NCI-H82 (cell line): ENCODE measurements around the gene BTBD19.
"Not testable (repeated sequence)": the region's sequence is repeated elsewhere in the genome, so short reads cannot be mapped to it uniquely, and the experiment has no call there.

Experiments
- DNase-seq: peaks from one replicate; lab custom pipeline; 2025; lab: John Stamatoyannopoulos, UW

Gene BTBD19

GRCh38 chr1:44828003-44828651 lies 19.8 kb downstream of the BTBD19 start:
- DNase-seq: no peak

DNA sequence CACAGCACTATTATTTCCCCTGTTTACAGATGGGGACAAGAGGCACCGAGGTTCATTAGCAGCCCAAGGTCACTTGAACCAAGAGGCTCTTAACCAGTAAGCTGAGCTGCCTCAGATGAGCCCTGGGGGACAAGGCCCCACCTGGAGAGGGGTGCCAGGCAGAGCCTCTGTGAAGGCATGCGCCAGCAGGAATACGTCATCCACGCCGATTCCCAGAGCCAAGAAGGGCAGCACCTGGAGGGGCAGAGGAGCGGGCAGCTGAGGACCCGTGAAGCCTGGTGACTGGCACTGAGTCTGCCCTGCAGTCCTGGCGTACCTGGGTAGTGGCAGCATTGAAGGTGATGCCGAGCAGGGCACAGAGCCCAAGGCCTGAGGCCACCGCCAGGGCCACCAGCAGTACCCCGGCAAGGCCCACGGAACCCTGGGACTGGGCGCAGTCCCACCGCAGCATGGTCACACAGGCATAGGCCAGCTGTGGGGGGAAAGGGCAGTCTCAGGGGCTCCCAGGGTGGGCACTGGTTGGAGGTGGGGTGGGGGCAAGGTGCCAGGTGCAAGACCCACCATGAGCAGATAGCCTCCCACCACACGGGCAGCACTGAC lies 20.6 kb downstream of the BTBD19 start:
- DNase-seq: no peak

- no peak for DNase-seq
Observed at GRCh38 chr1:44829506-44830384, 21.4 kb downstream of the BTBD19 start.

GRCh38 chr1:44830900-44831304 lies 22.6 kb downstream of the BTBD19 start:
- DNase-seq: peak; percentile 30

DNA sequence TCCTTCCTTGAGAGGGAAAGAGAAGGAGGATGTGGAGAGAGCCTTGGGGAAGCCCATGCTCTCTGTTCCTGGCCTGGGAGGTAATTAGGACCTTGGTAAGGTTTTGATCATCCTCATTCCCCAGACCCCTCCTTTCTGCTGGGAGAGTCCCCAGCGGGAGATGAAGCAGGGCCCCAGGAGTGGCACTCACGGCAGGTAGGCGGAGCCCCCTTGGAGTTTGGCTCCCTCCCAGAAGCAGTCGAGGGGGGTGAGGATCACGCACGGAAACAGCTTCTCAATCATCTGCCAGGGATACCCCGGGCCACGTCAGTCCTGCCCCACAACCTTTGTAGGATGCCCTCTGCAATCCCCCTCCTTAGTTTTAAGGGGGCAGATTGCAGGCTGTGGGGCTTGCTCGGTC lies 23.2 kb downstream of the BTBD19 start:
- no peak for DNase-seq

GRCh38 chr1:44832056-44832705 lies 23.9 kb downstream of the BTBD19 start:
- no peak for DNase-seq

GRCh38 chr1:44834328-44834727 lies 26.0 kb downstream of the BTBD19 start:
- DNase-seq: no peak

- DNase-seq: peak; percentile 97
Observed at GRCh38 chr1:44835738-44836675, 27.7 kb downstream of the BTBD19 start.

DNA sequence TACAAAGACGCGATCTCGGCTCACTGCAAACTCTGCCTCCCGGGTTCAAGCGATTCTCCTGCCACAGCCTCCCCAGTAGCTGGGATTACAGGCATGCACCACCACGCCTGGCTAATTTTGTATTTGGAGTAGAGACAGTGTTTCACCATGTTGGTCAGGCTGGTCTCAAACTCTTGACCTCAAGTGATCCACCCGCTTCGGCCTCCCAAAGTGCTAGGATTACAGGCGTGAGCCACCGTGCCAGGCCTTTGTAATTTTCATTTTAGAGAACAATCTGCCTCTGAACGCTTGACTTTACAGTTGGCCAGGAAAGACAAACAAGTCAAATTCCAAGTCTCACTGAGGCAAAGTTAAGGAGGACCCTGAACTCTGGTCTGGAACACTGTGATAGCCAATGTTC lies 30.0 kb downstream of the BTBD19 start:
- DNase-seq: not testable (repeated sequence)

- DNase-seq: peak; percentile 27
Observed at GRCh38 chr1:44839576-44839975, 31.3 kb downstream of the BTBD19 start.

- DNase-seq: peak; percentile 60
Observed at GRCh38 chr1:44842486-44842861, 34.2 kb downstream of the BTBD19 start.

GRCh38 chr1:44842862-44843655 lies 34.7 kb downstream of the BTBD19 start, which contains the start of gene PTCH2:
PTCH2 (minus strand) TSS chr1:44843253; CDS start chr1:44842932, 321 bp downstream.
- DNase-seq: peak; percentile 98

- DNase-seq: peak; percentile 13
Observed at GRCh38 chr1:44846985-44847384, 38.7 kb downstream of the BTBD19 start.

GRCh38 chr1:44847845-44848244 lies 39.5 kb downstream of the BTBD19 start:
- peak; percentile 27 for DNase-seq

DNA sequence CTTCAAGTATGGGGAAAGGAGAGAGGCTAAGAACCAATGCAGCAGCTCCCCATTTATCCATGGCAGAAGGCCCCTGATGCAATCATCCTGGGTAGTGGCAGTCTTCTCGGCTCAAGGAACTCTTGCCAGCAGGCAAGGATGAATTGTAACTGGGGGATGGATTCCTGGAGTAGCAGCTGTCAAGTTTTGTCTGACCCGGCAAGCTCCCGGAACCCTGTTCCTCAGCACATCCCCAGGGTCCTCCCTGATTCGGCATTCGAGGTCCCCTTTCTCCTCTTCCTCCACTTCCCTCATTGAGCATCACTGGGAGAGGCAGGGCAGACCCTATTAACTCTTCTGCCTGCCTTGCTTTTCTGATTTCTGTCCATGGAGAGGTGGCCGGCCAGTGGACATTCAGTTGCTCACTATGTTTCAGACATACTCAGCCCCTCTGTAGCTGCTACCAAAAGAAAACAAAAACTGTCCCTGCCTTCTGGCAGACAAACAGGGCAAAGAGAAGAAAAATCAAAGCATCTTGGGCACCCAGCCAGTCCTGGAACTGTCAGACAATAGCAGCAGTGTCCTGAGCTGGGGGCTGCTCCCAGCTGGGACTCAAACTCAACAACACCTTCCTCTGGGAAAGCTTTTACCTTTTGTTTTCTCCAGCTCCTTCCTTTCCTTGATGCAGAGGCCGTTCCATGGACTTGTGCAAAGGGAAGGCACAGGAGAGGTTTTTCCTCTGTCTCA lies 40.3 kb downstream of the BTBD19 start:
- peak; percentile 14 for DNase-seq

DNA sequence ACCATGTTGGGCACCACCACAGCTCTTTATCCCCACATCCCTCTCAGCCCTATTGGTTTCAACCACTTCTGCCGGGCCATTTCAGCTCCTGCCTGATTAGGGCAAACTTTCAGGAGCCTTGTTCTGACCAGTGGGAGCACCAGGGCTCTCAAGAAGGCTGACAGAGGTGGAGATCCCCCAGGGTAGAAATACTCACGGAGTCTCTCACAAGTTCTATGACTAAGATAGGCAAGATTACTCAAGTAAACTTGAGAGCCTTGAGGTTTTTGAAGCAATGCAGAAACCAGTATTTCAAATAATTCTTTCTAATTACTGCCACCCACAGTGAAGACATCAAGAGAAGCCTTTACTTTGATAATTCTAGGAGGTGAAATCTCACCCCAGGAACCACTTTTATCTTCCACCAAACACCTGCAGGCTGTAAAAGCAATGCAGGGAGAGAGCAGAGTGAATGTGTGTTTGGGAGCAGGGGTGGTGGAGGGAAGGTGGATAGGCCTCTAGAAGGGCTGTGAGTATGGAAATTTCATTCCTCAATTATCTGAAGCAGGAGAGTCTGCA lies 41.3 kb downstream of the BTBD19 start:
- DNase-seq: no peak

DNA sequence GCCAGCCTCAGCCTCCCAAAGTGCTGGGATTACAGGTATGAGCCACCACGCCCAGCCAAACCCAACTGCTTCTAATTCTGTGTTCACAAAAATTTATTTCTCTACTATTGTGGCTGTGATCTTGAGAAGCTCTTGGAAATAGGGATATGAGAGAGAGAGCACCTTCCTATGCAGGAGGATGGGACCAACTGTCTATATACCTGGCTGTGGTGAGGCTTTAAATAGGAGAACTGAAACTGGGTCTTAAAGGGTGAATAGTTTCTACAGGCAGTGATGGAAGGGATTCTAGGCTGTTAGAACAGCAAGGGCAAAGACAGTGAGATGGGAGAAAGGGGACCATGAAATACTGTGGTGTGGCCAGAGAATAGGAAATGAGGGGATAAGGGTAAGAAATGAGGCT lies 43.0 kb downstream of the BTBD19 start:
- DNase-seq: no peak

GRCh38 chr1:44853201-44853600 lies 44.9 kb downstream of the BTBD19 start:
- no peak for DNase-seq

GRCh38 chr1:44854970-44855369 lies 46.6 kb downstream of the BTBD19 start:
- no peak for DNase-seq
